HG03378 (cell line): Measurements from ENCODE around the gene ZFP57.

Source experiments
- ATAC-seq: cut with Tn5 transposase; IDR thresholded peaks from one replicate; pipeline ENCODE4 v1.9.1; 2021; ENCODE audit warnings: mild to moderate bottlenecking, moderate library complexity; ENCODE audit not compliant: unreplicated experiment

Gene ZFP57

GRCh38 chr6:29680904-29681303 lies at the start of gene ZFP57:
Gene ZFP57, minus strand, starts transcription at chr6:29681152. Its CDS starts 4,149 bp downstream, at chr6:29677003.
- no peak for ATAC-seq

DNA sequence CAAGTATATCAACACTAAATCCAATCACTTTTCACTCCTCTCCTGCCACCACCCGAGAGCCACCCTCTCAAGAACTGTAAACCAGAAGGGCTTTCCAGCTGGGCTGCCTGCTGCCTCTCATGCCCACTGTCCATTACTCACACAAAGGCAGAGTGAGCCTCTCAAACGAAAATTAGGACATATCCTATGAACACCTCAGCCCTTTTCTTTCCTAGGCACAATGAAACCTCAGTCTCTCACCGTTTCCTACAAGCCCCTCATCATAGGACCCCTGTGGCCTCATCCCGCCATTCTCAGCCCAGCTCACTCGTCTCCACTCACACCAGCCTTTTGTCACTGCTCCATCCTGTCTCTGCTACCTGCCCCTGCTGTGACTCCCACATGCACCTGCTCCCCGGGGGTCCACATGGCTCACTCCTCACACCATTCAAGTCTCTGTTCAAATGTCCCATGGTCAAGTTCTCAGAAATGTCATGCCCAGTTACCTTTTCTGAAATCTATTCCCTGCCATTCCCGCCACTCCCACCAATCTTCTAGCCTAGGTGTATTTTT lies 49.7 kb upstream of the ZFP57 start:
- no peak for ATAC-seq

DNA sequence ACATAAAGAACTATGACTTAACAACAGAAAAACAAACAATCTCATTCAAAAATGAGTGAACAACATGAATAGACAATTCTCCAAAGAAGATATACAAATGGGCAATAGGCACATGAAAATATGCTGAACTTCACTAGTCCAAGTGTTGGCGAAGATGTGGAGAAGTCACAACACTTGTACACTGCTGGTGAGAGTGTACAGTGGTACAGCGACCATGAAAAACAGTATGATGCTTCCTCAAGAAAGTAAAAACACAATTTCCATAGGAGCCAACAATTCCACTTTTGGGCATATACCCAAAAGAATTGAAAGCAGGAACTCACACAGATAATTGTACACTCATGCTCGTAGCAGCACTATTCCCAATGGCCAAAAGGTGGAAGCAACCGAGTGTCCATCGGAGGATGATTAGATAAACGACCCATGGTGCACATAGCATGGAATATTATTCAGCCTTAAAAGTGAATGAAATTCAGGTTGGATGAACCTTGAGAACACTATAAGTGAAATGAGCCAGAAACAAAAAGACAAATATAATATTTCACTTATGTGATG lies 48.9 kb upstream of the ZFP57 start:
- ATAC-seq: no peak

GRCh38 chr6:29728875-29729270 lies 47.9 kb upstream of the ZFP57 start:
- ATAC-seq: no peak

GRCh38 chr6:29728173-29728874 lies 47.4 kb upstream of the ZFP57 start:
- ATAC-seq: no peak

DNA sequence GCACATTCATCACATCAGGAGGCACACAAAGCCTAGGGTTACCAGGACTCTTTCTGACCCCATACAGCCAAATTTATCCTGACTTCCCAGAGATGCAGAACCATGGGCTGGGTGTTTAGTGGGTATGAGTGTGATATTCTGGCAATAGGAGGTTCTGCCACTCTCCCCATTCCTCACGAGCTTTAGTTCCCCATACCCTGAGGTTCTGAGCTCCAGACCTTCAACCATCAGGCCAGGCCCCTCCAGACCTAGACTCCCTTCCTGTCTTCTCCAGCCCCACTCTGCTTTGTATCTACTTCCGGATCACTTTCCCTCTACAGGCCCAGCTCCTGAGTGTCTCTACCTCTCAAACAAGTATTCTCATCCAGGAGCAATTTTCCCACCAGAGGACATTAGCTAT lies 46.7 kb upstream of the ZFP57 start:
- ATAC-seq: no peak

GRCh38 chr6:29726571-29727194 lies 45.7 kb upstream of the ZFP57 start:
- no peak for ATAC-seq

DNA sequence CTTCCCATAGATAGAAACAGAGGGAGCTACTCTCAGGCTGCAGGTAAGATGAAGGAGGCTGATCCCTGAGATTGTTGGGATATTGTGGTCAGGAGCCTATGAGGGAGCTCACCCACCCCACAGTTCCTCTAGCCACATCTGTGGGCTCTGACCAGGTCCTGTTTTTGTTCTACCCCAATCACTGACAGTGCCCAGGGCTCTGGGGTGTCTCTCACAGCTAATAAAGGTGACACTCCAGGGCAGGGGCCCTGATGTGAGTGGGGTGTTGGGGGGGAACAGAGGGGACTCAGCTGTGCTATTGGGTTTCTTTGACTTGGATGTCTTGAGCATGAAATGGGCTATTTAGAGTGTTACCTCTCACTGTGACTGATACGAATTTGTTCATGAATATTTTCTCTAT lies 45.0 kb upstream of the ZFP57 start:
- ATAC-seq: no peak

GRCh38 chr6:29724937-29725869 lies 44.3 kb upstream of the ZFP57 start:
- no peak for ATAC-seq

GRCh38 chr6:29723666-29724588 lies 43.0 kb upstream of the ZFP57 start:
- ATAC-seq: peak; percentile 22

DNA sequence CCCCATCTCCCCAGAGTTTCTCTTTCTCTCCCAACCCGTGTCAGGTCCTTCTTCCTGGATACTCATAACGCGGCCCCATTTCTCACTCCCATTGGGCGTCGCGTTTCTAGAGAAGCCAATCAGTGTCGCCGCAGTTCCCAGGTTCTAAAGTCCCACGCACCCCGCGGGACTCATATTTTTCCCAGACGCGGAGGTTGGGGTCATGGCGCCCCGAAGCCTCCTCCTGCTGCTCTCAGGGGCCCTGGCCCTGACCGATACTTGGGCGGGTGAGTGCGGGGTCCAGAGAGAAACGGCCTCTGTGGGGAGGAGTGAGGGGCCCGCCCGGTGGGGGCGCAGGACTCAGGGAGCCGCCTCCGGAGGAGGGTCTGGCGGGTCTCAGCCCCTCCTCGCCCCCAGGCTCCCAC lies 42.3 kb upstream of the ZFP57 start, which contains the start of gene HLA-F:
Gene HLA-F, plus strand, starts transcription at position 173 of the 404 bp plus-strand sequence. Its CDS starts 30 bp downstream, at position 203.
- peak; percentile 83 for ATAC-seq

DNA sequence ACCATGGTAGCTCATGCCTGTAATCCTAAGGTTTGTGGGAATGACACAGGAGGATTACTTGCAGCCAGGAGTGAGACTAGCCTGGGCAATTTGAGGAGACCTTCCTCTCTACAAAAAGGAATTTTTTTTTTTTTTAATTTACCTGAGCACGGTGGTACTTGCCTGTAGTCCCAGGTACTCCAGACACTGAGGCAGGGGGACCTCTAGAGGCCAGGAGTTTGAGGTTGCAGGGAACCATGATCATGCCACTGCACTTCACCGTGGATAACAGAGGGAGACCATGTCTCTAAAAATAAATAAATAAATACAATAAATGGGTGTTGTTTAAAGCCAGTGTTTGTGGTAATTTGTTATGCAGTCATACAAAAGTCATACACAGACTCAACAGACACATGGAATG lies 39.9 kb upstream of the ZFP57 start:
- no peak for ATAC-seq

GRCh38 chr6:29710281-29710941 lies 29.5 kb upstream of the ZFP57 start:
- ATAC-seq: no peak

DNA sequence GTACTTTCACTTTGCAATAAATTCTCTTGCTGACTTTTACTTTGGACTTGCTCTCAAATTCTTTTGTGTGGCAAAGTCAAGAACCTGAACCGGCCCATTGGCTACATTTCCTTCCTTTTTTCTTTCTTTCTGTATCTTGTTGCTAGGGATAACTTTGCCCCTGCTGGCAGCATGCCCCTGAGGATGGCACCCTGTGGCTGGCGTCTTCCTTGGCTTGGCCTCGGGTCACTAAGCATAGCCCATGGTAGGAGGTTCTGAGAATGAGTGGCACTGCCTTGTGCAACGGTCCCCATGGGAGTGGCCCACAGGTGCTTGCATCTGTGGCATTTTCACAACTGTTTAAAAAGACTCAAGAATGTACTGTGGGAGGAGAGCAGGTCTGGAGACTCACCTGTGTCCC lies 28.2 kb upstream of the ZFP57 start:
- no peak for ATAC-seq

DNA sequence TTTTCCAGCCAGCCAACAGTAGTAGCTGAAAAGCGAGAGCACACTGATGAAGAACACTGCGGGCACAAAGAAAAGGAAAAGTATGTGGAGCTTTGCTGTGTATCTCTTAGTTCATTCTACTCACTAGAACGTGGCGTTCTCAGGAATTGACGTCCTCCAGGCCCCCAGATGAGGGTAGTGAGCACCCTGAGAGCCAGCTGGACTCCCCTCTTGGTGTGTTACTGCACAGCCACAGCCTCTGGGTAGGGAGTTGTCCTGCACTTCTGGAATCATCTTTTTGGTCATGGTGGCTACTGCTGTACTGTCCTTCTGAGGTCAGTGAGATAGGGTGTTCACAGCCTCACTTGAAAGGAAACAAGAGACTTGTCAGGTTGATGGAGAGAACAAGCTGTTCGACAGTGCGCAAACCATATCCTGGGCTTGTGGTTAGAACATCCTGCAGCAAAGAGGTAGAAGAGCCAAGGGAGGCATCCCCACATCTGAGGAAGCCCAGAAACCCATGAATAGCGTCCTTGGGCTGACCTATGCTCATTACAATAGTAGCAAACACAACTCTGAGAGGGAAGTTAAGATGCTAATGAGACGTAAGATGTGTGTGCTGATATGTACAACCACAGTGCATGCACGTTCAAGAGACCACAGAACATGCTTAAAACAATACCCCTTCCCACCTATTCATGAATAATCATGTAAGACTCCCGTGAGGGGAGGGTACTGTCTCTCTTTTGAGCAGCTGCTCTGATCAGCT lies 27.7 kb upstream of the ZFP57 start:
- no peak for ATAC-seq

GRCh38 chr6:29705389-29706231 lies 24.7 kb upstream of the ZFP57 start:
- ATAC-seq: no peak

- no peak for ATAC-seq
Measured at GRCh38 chr6:29702519-29703103, 21.7 kb upstream of the ZFP57 start.
